ENCODE data around the gene CHD5. TPM values are rescaled to one million over a fixed set of nuclear protein-coding genes. Genes with fewer than 3 reads are reported as not detected.

CHD5 gene
- total and polyA plus RNA-seq, 2 of the 13 experiments (the other 11 are each of a cell fraction or from before 2014, with no cell fraction given), result 0.02 to 0.21 TPM

DNA sequence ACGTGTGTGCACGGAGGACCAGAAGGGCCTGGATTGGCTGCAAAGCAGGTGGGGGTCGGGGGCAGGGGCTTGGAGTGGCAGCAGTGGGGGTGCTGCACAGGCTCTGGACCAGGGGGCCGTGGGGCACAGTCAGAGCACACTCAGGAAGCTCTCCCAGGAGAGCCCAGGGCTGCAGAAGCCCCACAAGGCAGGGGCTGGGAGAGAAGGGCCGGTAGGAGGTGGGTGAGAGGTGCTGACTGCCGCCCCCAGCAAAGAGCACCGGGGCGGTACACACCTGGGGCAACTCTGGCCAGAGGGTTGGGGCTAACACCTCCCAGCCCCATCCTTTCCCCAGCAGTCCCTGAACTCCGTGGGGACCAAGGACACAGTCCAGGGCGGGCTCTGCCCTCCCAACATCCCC lies 13.9 kb downstream of the CHD5 start (continued):
- TF ChIP-seq SRSF9 (IDR thresholded peaks at IDR 0.05; ENCODE audit: borderline replicate concordance, insufficient read depth, low read depth, low read length, poor library complexity, severe bottlenecking) (no peak), ATM (IDR thresholded peaks at IDR 0.05; ENCODE audit: borderline replicate concordance) (no peak), ZBTB21 (CRISPR knock-in tag; IDR thresholded peaks at IDR 0.05) (no peak)
- TF ChIP-seq, protein P1, sequence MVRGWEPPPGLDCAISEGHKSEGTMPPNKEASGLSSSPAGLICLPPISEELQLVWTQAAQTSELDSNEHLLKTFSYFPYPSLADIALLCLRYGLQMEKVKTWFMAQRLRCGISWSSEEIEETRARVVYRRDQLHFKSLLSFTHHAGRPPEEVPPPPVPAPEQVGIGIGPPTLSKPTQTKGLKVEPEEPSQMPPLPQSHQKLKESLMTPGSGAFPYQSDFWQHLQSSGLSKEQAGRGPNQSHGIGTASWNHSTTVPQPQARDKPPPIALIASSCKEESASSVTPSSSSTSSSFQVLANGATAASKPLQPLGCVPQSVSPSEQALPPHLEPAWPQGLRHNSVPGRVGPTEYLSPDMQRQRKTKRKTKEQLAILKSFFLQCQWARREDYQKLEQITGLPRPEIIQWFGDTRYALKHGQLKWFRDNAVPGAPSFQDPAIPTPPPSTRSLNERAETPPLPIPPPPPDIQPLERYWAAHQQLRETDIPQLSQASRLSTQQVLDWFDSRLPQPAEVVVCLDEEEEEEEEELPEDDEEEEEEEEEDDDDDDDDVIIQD (CRISPR knock-in tag; IDR thresholded peaks at IDR 0.05; ENCODE audit: low read depth), result no peak

DNA sequence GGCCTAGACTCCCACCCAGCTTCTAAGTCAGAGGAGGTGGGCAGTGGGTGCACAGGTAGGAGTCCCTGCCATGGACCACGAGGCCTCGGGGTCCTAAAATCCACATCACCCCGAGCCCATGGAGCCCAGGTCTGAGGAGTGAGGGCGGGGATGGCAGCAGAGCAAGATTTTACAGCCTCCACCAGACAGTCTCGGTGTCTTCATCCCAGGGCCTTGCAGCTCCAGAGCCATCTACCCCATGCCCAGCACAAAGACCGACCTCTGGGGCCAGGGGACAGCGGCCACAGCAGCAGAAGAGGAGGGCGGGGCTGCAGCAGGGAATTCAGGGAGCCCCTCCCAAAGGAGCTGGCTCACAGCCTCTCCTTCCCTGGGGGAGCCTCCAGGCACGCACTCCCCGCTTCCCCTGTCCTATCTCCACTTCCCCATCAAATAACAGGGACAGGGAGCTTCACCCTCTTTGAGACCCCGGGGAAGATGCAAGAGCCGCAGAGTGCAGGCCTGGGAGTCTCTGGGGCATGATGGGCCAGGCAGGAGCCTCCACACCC lies 14.6 kb downstream of the CHD5 start:
- ChIA-PET POLR2A (no interaction called here), CTCF (ENCODE audit: low intra/inter-chr PET ratio, low total read pairs) (no interaction called here)
- Histone ChIP-seq H3K27me3 (ENCODE audit: control insufficient read depth in 1 of 2, insufficient read depth in 2 of 2, low read length in 2 of 2) (peaks cover 21 to 95% of the 10 kb centered on the region in 2 experiments), H3K9ac (ENCODE audit: insufficient read depth, low read depth, low read length) (no peak overlapping the region), H3K79me2 (ENCODE audit: insufficient read depth, low read length) (no peaks in the 10 kb centered on the region), H4K20me1 (ENCODE audit: insufficient read depth, low read length) (peaks cover 13% of the 10 kb centered on the region; the same call in 1 of the 2 replicates), H3K4me1 (ENCODE audit: insufficient read depth, low read length) (no peaks in the 10 kb centered on the region), H2AFZ (ENCODE audit: low read length) (no peak overlapping the region), H3K36me3 (replicated peaks in 1 of 2; ENCODE audit: control insufficient read depth in 1 of 2, insufficient read depth in 2 of 2, low read length in 2 of 2) (no peaks in the 10 kb centered on the region), H3K9me3 (ENCODE audit: low read length) (no peaks in the 10 kb centered on the region), H3K4me3 (replicated peaks in 1 of 3; ENCODE audit: insufficient read depth in 1 of 3, low read depth in 2 of 3, low read length in 3 of 3) (no peak overlapping the region), H3K27ac (ENCODE audit: extremely low read length, insufficient read depth, low read length) (no peak overlapping the region), H3K4me2 (ENCODE audit: low read depth, low read length) (no peak overlapping the region)
- in situ Hi-C loops (cut with HindIII; ENCODE audit: extremely low pct_ligation_motif_present, low pct_unique_long_range_greater_than_20kb), result no loop called here
- DNase-seq (ENCODE audit: low spot score) (no peak), ATAC-seq (no peak), FAIRE-seq (no peak)
- WGBS (ENCODE audit: low lambda C conversion rate), result 0% methylated on average over 5 of the region's 12 CpGs
- intact Hi-C loops (cut with micrococcal nuclease; ENCODE audit: unreplicated experiment), result no loop called here
- BruUV-seq (replicated peaks), result no TSS peak
- TF ChIP-seq ZNF383 (CRISPR knock-in tag; IDR thresholded peaks at IDR 0.05; ENCODE audit: borderline replicate concordance) (no peak), ZNF484 (CRISPR knock-in tag; IDR thresholded peaks at IDR 0.05; ENCODE audit: borderline replicate concordance, low read depth) (no peak), KAT2B (IDR thresholded peaks at IDR 0.05; ENCODE audit: borderline replicate concordance, low read depth, low read length) (no peak), MBNL3 (CRISPR knock-in tag; conservative IDR thresholded peaks at IDR 0.05) (no peak), ZFYVE20 (CRISPR knock-in tag; IDR thresholded peaks at IDR 0.05; ENCODE audit: borderline replicate concordance, low read depth) (no peak), ZNF737 (CRISPR knock-in tag; IDR thresholded peaks at IDR 0.05; ENCODE audit: borderline replicate concordance) (no peak), ZNF567 (CRISPR knock-in tag; IDR thresholded peaks at IDR 0.05; ENCODE audit: borderline replicate concordance) (no peak), MZF1 (CRISPR knock-in tag; IDR thresholded peaks at IDR 0.05; ENCODE audit: borderline replicate concordance) (no peak), ZNF33A (CRISPR knock-in tag; IDR thresholded peaks at IDR 0.05; ENCODE audit: borderline replicate concordance) (no peak), ZNF3 (CRISPR knock-in tag; IDR thresholded peaks at IDR 0.05) (no peak), ARNT2 (CRISPR knock-in tag; IDR thresholded peaks at IDR 0.05; ENCODE audit: low read depth) (no peak), REXO4 (CRISPR knock-in tag; IDR thresholded peaks at IDR 0.05; ENCODE audit: borderline replicate concordance) (no peak), ELF4 (CRISPR knock-in tag; IDR thresholded peaks at IDR 0.05; ENCODE audit: borderline replicate concordance) (no peak)
- TF ChIP-seq, protein P2, sequence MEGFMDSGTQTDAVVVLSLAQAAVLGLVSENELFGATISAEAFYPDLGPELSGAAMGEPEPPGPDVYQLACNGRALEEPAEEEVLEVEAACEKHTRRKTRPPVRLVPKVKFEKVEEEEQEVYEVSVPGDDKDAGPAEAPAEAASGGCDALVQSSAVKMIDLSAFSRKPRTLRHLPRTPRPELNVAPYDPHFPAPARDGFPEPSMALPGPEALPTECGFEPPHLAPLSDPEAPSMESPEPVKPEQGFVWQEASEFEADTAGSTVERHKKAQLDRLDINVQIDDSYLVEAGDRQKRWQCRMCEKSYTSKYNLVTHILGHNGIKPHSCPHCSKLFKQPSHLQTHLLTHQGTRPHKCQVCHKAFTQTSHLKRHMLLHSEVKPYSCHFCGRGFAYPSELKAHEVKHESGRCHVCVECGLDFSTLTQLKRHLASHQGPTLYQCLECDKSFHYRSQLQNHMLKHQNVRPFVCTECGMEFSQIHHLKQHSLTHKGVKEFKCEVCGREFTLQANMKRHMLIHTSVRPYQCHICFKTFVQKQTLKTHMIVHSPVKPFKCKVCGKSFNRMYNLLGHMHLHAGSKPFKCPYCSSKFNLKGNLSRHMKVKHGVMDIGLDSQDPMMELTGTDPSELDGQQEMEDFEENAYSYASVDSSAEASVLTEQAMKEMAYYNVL (CRISPR knock-in tag; IDR thresholded peaks at IDR 0.05; ENCODE audit: borderline replicate concordance), result no peak
- TF ChIP-seq, protein P3, sequence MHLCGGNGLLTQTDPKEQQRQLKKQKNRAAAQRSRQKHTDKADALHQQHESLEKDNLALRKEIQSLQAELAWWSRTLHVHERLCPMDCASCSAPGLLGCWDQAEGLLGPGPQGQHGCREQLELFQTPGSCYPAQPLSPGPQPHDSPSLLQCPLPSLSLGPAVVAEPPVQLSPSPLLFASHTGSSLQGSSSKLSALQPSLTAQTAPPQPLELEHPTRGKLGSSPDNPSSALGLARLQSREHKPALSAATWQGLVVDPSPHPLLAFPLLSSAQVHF (CRISPR knock-in tag; IDR thresholded peaks at IDR 0.05), result no peak

Data from HepG2 (cell line).